SK-N-SH (cell line): ENCODE data around the gene PKIB. TPM values are rescaled to one million over a fixed set of nuclear protein-coding genes. Genes with fewer than 3 reads are reported as not detected.

Experiments used
- CTCF ChIA-PET: fragments of 300-600, 350-600 bp; formaldehyde crosslinking; extraction: SDS; loops from one replicate; lab custom pipeline; 2021; lab: Yijun Ruan, JAX
- POLR2A ChIA-PET: fragments of 350-600 bp; sonication (Branson Sonifier 250); formaldehyde crosslinking; extraction: SDS; loops from one replicate; lab custom pipeline; 2020; ENCODE audit warnings: antibody characterized with exemption, inconsistent platforms; lab: Yijun Ruan, JAX
- DNase-seq: peaks from one replicate; pipeline ENCODE4 v3.0.0; 2012
- H2AFZ ChIP-seq: fragments of 200-600 bp; sonication (generic); 2 replicates; pipeline ENCODE4 v1.8.1; 2016; ENCODE audit warnings: antibody characterized with exemption, mild to moderate bottlenecking, low read depth
- H3F3A ChIP-seq: fragments of 200-600 bp; sonication (generic); replicated peaks from 2 replicates; pipeline ENCODE3; 2016; ENCODE audit warnings: antibody characterized with exemption, mild to moderate bottlenecking; ENCODE audit not compliant: insufficient read depth
- H3K27ac ChIP-seq, 2 experiments: fragments of 200-500 bp in 1 of 2; fragments of 200-600 bp in 1 of 2; sonication (Bioruptor generic) in 1 of 2; sonication (generic), shearing (Covaris generic) in 1 of 2; 2 replicates each; pipeline versions ENCODE4 v1.5.1 to v1.6.1; 2014 to 2016; ENCODE audit warnings: low read depth in 2 of 2, inconsistent platforms in 1 of 2, low read length in 1 of 2, mild to moderate bottlenecking in 1 of 2, mixed read lengths in 1 of 2
- H3K27me3 ChIP-seq: fragments of 200-600 bp; sonication (generic), shearing (Covaris generic); 2 replicates; pipeline ENCODE4 v1.6.1; 2016; ENCODE audit warnings: mixed run types; ENCODE audit not compliant: insufficient read depth
- H3K36me3 ChIP-seq, 2 experiments: fragments of 200-500 bp in 1 of 2; fragments of 200-600 bp in 1 of 2; sonication (Bioruptor generic) in 1 of 2; sonication (generic) in 1 of 2; replicated peaks in 1 of 2; 2 replicates each; pipeline versions ENCODE3 to v1.5.1; 2014 to 2016; ENCODE audit warnings: low read length in 1 of 2, mild to moderate bottlenecking in 1 of 2; ENCODE audit not compliant: insufficient read depth in 2 of 2, control insufficient read depth in 1 of 2
- H3K4me1 ChIP-seq, 2 experiments: fragments of 200-500 bp in 1 of 2; fragments of 200-600 bp in 1 of 2; sonication (Bioruptor generic) in 1 of 2; sonication (generic), shearing (Covaris generic) in 1 of 2; 2 replicates each; pipeline versions ENCODE4 v1.5.1 to v1.6.1; 2014 to 2016; ENCODE audit warnings: low read depth in 1 of 2, low read length in 1 of 2, mixed run types in 1 of 2; ENCODE audit not compliant: insufficient read depth in 2 of 2, control insufficient read depth in 1 of 2
- H3K4me2 ChIP-seq: fragments of 200-600 bp; sonication (generic), shearing (Covaris generic); 2 replicates; pipeline ENCODE4 v1.6.1; 2017; ENCODE audit warnings: mixed run types
- H3K4me3 ChIP-seq, 2 experiments: fragments of 200-500 bp in 1 of 2; fragments of 200-600 bp in 1 of 2; sonication (Bioruptor generic) in 1 of 2; sonication (generic), shearing (Covaris generic) in 1 of 2; 2 replicates each; pipeline versions ENCODE4 v1.5.1 to v1.8.1; 2014 to 2016; ENCODE audit warnings: low read depth in 2 of 2, inconsistent platforms in 1 of 2, low read length in 1 of 2, mild to moderate bottlenecking in 1 of 2, mixed read lengths in 1 of 2, moderate library complexity in 1 of 2
- H3K79me2 ChIP-seq: fragments of 200-600 bp; sonication (generic); 2 replicates; pipeline ENCODE4 v1.8.1; 2017; ENCODE audit warnings: mild to moderate bottlenecking; ENCODE audit not compliant: insufficient read depth
- H3K9ac ChIP-seq: fragments of 200-600 bp; sonication (generic); 2 replicates; pipeline ENCODE4 v1.6.1; 2017; ENCODE audit warnings: mixed run types
- H3K9me2 ChIP-seq: fragments of 200-600 bp; sonication (generic); 2 replicates; pipeline ENCODE4 v1.6.1; 2017; ENCODE audit warnings: mixed run types
- H3K9me3 ChIP-seq: fragments of 200-600 bp; sonication (generic); 2 replicates; pipeline ENCODE4 v1.6.1; 2017; ENCODE audit warnings: mixed run types, mild to moderate bottlenecking, moderate library complexity
- H4K20me1 ChIP-seq: fragments of 200-600 bp; sonication (generic); 2 replicates; pipeline ENCODE4 v1.6.1; 2017; ENCODE audit warnings: mild to moderate bottlenecking, mixed run types; ENCODE audit not compliant: insufficient read depth
- FOXJ3 ChIP-seq: sonication (generic); formaldehyde crosslinking; IDR thresholded peaks from 2 replicates; pipeline ENCODE4 v1.5.1; 2020; ENCODE audit warnings: mild to moderate bottlenecking, missing genetic modification reagents
- JUND ChIP-seq: IDR thresholded peaks from 2 replicates; pipeline ENCODE4 v1.4.0; 2012
- MEF2A ChIP-seq: IDR thresholded peaks from 2 replicates; pipeline ENCODE4 v1.4.0; 2012; ENCODE audit warnings: low read depth, borderline replicate concordance
- MXI1 ChIP-seq: IDR thresholded peaks from 2 replicates; pipeline ENCODE4 v1.6.1; 2012; ENCODE audit warnings: mild to moderate bottlenecking, low read depth, low read length, improper control_type of control experiment
- NRF1 ChIP-seq: IDR thresholded peaks from 2 replicates; pipeline ENCODE4 v1.6.1; 2012; ENCODE audit warnings: low read depth, mild to moderate bottlenecking, low read length
- RCOR1 ChIP-seq: fragments of 150-350 bp; IDR thresholded peaks from 2 replicates; pipeline ENCODE4 v1.6.1; 2017; ENCODE audit warnings: antibody characterized with exemption, low read length
- TEAD4 ChIP-seq: IDR thresholded peaks from 2 replicates; pipeline ENCODE4 v1.4.0; 2012; ENCODE audit warnings: mild to moderate bottlenecking, borderline replicate concordance; ENCODE audit not compliant: insufficient read depth
- WGBS: methylation state at CpG from one replicate; pipeline ENCODE4 v1.1.6; 2017; ENCODE audit warnings: low lambda C conversion rate; 5-methylcytosine and 5-hydroxymethylcytosine counted together
- polyA plus RNA-seq, 3 experiments: library from polyadenylated mRNA; depleted of rRNA; stranded (reverse); fragments of >200 nt; gene quantifications; 2 replicates each; pipeline ENCODE4 v1.2.3, GENCODE V29; 2012
- TF ChIP-seq, protein P1 (sequence below): IDR thresholded peaks from 2 replicates; pipeline ENCODE4 v1.4.0; 2012; ENCODE audit warnings: low read depth
- TF ChIP-seq, protein P2 (sequence below): fragments of 200-600 bp; sonication (generic); IDR thresholded peaks from 2 replicates; pipeline ENCODE4 v1.6.1; 2017; ENCODE audit warnings: antibody characterized with exemption, mild to moderate bottlenecking, moderate library complexity

PKIB gene
- polyA plus RNA-seq, 1 of the 3 experiments (the other 2 are of a cell fraction) = 0.30 TPM

DNA sequence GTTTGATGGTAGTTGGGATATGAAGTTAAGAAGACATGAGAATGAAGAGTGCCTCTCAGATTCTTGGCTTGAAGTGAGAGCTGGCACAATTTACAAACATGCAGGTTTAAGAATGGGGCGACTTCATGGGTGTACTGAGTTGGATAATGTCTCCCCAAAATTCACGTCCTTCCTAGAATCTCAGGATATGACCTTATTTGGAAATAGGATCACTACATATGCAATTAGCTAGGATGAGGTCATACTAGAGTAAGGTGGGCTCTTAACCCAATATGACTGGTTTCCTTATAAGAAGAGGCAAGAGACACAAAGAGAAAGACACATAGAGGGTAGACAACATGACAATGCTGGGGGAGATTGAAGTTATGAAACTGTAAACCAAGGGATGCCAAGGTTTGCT, 5.2 kb downstream of the PKIB start (continued):
- TF ChIP-seq, protein P1, sequence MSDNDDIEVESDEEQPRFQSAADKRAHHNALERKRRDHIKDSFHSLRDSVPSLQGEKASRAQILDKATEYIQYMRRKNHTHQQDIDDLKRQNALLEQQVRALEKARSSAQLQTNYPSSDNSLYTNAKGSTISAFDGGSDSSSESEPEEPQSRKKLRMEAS = no peak
- TF ChIP-seq NRF1 (no peak), MXI1 (no peak), TEAD4 (no peak)
- TF ChIP-seq, all 33 proteins: peak for 0

DNA sequence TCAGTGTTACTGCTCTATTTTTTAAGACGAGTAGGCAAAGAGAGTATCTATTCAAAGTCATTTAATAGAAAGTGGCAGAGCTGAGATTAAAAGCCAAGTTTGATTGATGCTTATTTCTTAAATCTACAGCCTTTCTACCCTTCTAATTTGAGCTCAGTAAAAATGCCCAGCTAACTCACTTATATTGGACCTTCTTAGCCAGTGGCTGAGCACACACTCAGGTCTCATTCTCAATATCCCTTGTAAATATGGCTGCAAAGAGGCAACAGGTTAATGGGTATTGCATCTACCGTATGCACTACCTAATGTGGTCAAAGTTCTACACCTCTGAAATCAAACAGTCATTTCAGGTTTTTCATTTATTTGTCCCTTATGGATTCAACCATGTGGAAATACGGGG, 6.7 kb downstream of the PKIB start:
- Histone ChIP-seq H3K9ac (no peak overlapping the region), H3K4me3 (no peak overlapping the region), H2AFZ (no peak overlapping the region), H3K79me2 (no peaks in the 10 kb centered on the region), H4K20me1 (no peaks in the 10 kb centered on the region), H3K4me1 (no peaks in the 10 kb centered on the region), H3K36me3 (no peaks in the 10 kb centered on the region), H3K9me3 (no peaks in the 10 kb centered on the region), H3K9me2 (no peaks in the 10 kb centered on the region), H3F3A (no peaks in the 10 kb centered on the region), H3K4me2 (no peak overlapping the region), H3K27me3 (no peaks in the 10 kb centered on the region; the same call in 1 of the 2 replicates), H3K27ac (no peak overlapping the region)
- no peak for DNase-seq
- no peak for TF ChIP-seq MEF2A
- no peak for TF ChIP-seq FOXJ3 (CRISPR knock-in tag)
- TF ChIP-seq, protein P2, sequence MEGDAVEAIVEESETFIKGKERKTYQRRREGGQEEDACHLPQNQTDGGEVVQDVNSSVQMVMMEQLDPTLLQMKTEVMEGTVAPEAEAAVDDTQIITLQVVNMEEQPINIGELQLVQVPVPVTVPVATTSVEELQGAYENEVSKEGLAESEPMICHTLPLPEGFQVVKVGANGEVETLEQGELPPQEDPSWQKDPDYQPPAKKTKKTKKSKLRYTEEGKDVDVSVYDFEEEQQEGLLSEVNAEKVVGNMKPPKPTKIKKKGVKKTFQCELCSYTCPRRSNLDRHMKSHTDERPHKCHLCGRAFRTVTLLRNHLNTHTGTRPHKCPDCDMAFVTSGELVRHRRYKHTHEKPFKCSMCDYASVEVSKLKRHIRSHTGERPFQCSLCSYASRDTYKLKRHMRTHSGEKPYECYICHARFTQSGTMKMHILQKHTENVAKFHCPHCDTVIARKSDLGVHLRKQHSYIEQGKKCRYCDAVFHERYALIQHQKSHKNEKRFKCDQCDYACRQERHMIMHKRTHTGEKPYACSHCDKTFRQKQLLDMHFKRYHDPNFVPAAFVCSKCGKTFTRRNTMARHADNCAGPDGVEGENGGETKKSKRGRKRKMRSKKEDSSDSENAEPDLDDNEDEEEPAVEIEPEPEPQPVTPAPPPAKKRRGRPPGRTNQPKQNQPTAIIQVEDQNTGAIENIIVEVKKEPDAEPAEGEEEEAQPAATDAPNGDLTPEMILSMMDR = no peak
- POLR2A ChIA-PET = no interaction called here
- 9% methylated on average over 3 of the region's 3 CpGs for WGBS
- CTCF ChIA-PET = no interaction called here

DNA sequence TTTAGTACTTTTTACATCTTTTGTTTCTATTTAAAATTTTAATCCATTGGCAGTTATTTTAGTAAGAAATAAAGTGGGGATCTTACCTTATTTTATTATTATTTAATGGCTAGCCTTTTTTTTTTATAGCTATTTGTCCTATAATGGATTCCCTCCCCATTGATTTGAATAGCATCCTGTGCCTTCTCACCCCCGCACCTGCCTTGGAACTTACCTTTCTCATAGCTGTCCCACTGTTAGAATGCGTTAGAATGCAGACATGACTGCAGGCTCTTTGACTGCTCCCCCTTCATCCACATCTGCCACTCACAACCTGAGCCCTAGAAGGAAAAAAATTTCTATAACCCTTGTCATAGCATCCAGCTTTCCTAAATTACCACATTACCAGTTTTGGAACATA, 9.1 kb downstream of the PKIB start:
- Histone ChIP-seq H3K9me3 (no peaks in the 10 kb centered on the region), H3K4me3 (no peak overlapping the region), H3K36me3 (no peaks in the 10 kb centered on the region), H3K79me2 (no peaks in the 10 kb centered on the region), H3K4me2 (no peak overlapping the region), H4K20me1 (no peaks in the 10 kb centered on the region), H3K9ac (no peak overlapping the region), H3K9me2 (no peaks in the 10 kb centered on the region), H3K4me1 (no peaks in the 10 kb centered on the region), H3F3A (no peaks in the 10 kb centered on the region), H3K27me3 (no peaks in the 10 kb centered on the region; the same call in 1 of the 2 replicates), H2AFZ (no peak overlapping the region), H3K27ac (no peak overlapping the region)
- no peak for DNase-seq
- TF ChIP-seq JUND (no peak), RCOR1 (no peak)
- WGBS = 25% methylated on average over 2 of the region's 2 CpGs
- ChIA-PET POLR2A (no interaction called here), CTCF (interaction anchor here (1.3 kb wide), 1 partner anchor 29 kb away, joined by 3 read pairs; no protein-coding TSS in a partner anchor)
